ENCODE data around the gene CCNF. TPM values are rescaled to one million over a fixed set of nuclear protein-coding genes. Genes with fewer than 3 reads are reported as not detected.

Gene CCNF
- total RNA-seq, 2 experiments from 2014 or later: 105 to 110 TPM

- no peaks in the 10 kb centered on the region for H3K4me1 Mint-ChIP-seq (ENCODE audit: low read depth)
- ChIA-PET CTCF (interaction anchor here (0.9 to 3.4 kb wide), 12 partner anchors 11 to 305 kb away, joined by 3 to 27 read pairs (median 6); partner anchors contain the start of genes AMDHD2, ATP6V0C and TBC1D24), POLR2A (interaction anchor here (1.4 kb wide), 2 partner anchors 13 to 41 kb away, joined by 3 to 5 read pairs; partner anchors contain the start of genes ATP6V0C and TEDC2)
- H3K4me3 Mint-ChIP-seq: no peak overlapping the region
- H3K27me3 Mint-ChIP-seq (ENCODE audit: low read depth): no peaks in the 10 kb centered on the region
- peaks cover 7% of the 10 kb centered on the region for H3K36me3 Mint-ChIP-seq (ENCODE audit: low read depth)
- no peaks in the 10 kb centered on the region for H3K9me3 Mint-ChIP-seq (ENCODE audit: insufficient read depth)
- DNase-seq: no peak
- no peak overlapping the region for H3K27ac Mint-ChIP-seq
- ATAC-seq: no peak
These were observed 71.2 kb downstream of the CCNF start for GRCh38 chr16:2500430-2500917.

GRCh38 chr16:2500918-2501750 lies 71.9 kb downstream of the CCNF start:
- ChIA-PET POLR2A (interaction anchor here (1.4 kb wide), 2 partner anchors 12 to 41 kb away, joined by 3 to 5 read pairs; partner anchors contain the start of genes ATP6V0C and TEDC2), CTCF (interaction anchor here (0.9 to 3.4 kb wide), 20 partner anchors 9 to 306 kb away, joined by 3 to 27 read pairs (median 5); partner anchors contain the start of genes AMDHD2, ATP6V0C, ECI1 and TBC1D24)
- Mint-ChIP-seq H3K4me1 (ENCODE audit: low read depth) (no peaks in the 10 kb centered on the region), H3K4me3 (no peak overlapping the region), H3K27ac (no peak overlapping the region), H3K27me3 (ENCODE audit: low read depth) (no peaks in the 10 kb centered on the region), H3K9me3 (ENCODE audit: insufficient read depth) (no peaks in the 10 kb centered on the region), H3K36me3 (ENCODE audit: low read depth) (peaks cover 7% of the 10 kb centered on the region)
- DNase-seq (peak; percentile 85), ATAC-seq (peak; percentile 94)

- POLR2A ChIA-PET: interaction anchor here (1.4 kb wide), 1 partner anchor 42 kb away, joined by 3 read pairs; the partner anchor contains the start of gene TEDC2
- Mint-ChIP-seq H3K4me3 (no peak overlapping the region), H3K4me1 (ENCODE audit: low read depth) (peaks cover 3% of the 10 kb centered on the region), H3K9me3 (ENCODE audit: insufficient read depth) (no peaks in the 10 kb centered on the region), H3K27ac (no peak overlapping the region), H3K36me3 (ENCODE audit: low read depth) (peaks cover 4% of the 10 kb centered on the region), H3K27me3 (ENCODE audit: low read depth) (no peaks in the 10 kb centered on the region)
- DNase-seq (no peak), ATAC-seq (no peak)
- CTCF ChIA-PET: interaction anchor here (0.9 to 3.4 kb wide), 18 partner anchors 8 to 307 kb away, joined by 3 to 27 read pairs (median 5); partner anchors contain the start of genes AMDHD2, ATP6V0C, ECI1 and TBC1D24
These were observed 73.0 kb downstream of the CCNF start for GRCh38 chr16:2501946-2502895.

GRCh38 chr16:2505695-2506094 lies 76.4 kb downstream of the CCNF start:
- no peak overlapping the region for H3K27ac Mint-ChIP-seq
- H3K9me3 Mint-ChIP-seq (ENCODE audit: insufficient read depth): no peaks in the 10 kb centered on the region
- no peak for DNase-seq
- H3K4me1 Mint-ChIP-seq (ENCODE audit: low read depth): peaks cover 18% of the 10 kb centered on the region
- ChIA-PET CTCF (no interaction called here), POLR2A (no interaction called here)
- H3K4me3 Mint-ChIP-seq: no peak overlapping the region
- no peaks in the 10 kb centered on the region for H3K27me3 Mint-ChIP-seq (ENCODE audit: low read depth)
- no peak for ATAC-seq
- H3K36me3 Mint-ChIP-seq (ENCODE audit: low read depth): no peaks in the 10 kb centered on the region

- Mint-ChIP-seq H3K27me3 (ENCODE audit: low read depth) (peaks cover 3% of the 10 kb centered on the region), H3K9me3 (ENCODE audit: insufficient read depth) (no peaks in the 10 kb centered on the region), H3K36me3 (ENCODE audit: low read depth) (no peaks in the 10 kb centered on the region), H3K4me1 (ENCODE audit: low read depth) (peaks cover 20% of the 10 kb centered on the region), H3K27ac (peak overlapping the region; percentile 46), H3K4me3 (no peak overlapping the region)
- ChIA-PET CTCF (no interaction called here), POLR2A (interaction anchor here (0.6 kb wide), 1 partner anchor 11 kb away, joined by 3 read pairs; no protein-coding TSS in a partner anchor)
- DNase-seq (no peak), ATAC-seq (peak; percentile 51)
These were observed 77.9 kb downstream of the CCNF start for GRCh38 chr16:2507052-2507659.

GRCh38 chr16:2507665-2508064 lies 78.4 kb downstream of the CCNF start:
- ATAC-seq: no peak
- DNase-seq: no peak
- CTCF ChIA-PET: no interaction called here
- Mint-ChIP-seq H3K27ac (no peak overlapping the region), H3K4me3 (no peak overlapping the region), H3K27me3 (ENCODE audit: low read depth) (peaks cover 3% of the 10 kb centered on the region), H3K4me1 (ENCODE audit: low read depth) (peaks cover 24% of the 10 kb centered on the region), H3K36me3 (ENCODE audit: low read depth) (no peaks in the 10 kb centered on the region), H3K9me3 (ENCODE audit: insufficient read depth) (no peaks in the 10 kb centered on the region)
- POLR2A ChIA-PET: no interaction called here

Small RNA genes lying within 50 kb of the gene (microRNA-seq; reads per million reads assigned to microRNA genes)
- gene MIR6767 (not detected), gene MIR6768 (not detected)

Other genes starting within 250 kb of the CCNF start
- under 1 TPM; 0.05 to 0.63 TPM for gene CASKIN1, start 232.8 kb upstream of the CCNF start, total RNA-seq
- 10 to 100 TPM; 34.5 to 37.8 TPM for gene MLST8, start 224.0 kb upstream of the CCNF start, total RNA-seq
- 10 to 100 TPM; 14.8 to 15.0 TPM for gene BRICD5, start 218.6 kb upstream of the CCNF start, total RNA-seq
- gene PGP, start 214.6 kb upstream of the CCNF start, total RNA-seq: 10 to 100 TPM; 28.5 to 29.0 TPM
- gene E4F1, start 205.9 kb upstream of the CCNF start, total RNA-seq: 10 to 100 TPM; 33.8 to 34.3 TPM
- 1 to 10 TPM; 3.3 to 4.1 TPM for gene DNASE1L2, start 193.0 kb upstream of the CCNF start, total RNA-seq
- 10 to 100 TPM; 36.0 to 41.1 TPM for gene ECI1, start 177.9 kb upstream of the CCNF start, total RNA-seq
- 100 to 1,000 TPM; 260 to 268 TPM for gene RNPS1, start 161.3 kb upstream of the CCNF start, total RNA-seq
- gene ABCA3, start 88.7 kb upstream of the CCNF start, total RNA-seq: 1 to 10 TPM; 6.3 to 6.8 TPM
- gene TEDC2, start 30.7 kb downstream of the CCNF start, total RNA-seq: 10 to 100 TPM; 21.6 to 32.9 TPM
- gene NTN3, start 41.9 kb downstream of the CCNF start, total RNA-seq: under 1 TPM in 1 of 2 experiments, not detected in 1; 0.10 TPM
- 10 to 100 TPM; 21.1 to 22.4 TPM for gene TBC1D24, start 45.7 kb downstream of the CCNF start, total RNA-seq
- gene ATP6V0C, start 84.5 kb downstream of the CCNF start, total RNA-seq: 100 to 1,000 TPM; 105 to 110 TPM
- gene AMDHD2, start 90.9 kb downstream of the CCNF start, total RNA-seq: 10 to 100 TPM; 54.0 to 58.5 TPM
- not detected for gene CEMP1, start 102.0 kb downstream of the CCNF start, total RNA-seq
- gene PDPK1, start 108.6 kb downstream of the CCNF start, total RNA-seq: 10 to 100 TPM; 41.2 to 49.6 TPM

Measured in activated CD8-positive, alpha-beta T cell treated with anti-CD3 and anti-CD28 coated beads, Interleukin-2, amount 10 ng/mL, durations not matched to agents 7 days and 5 days (primary cell).